ENCODE measurements around the gene GALNT15.

GRCh38 chr3:16234281-16234680 lies 59.8 kb downstream of the GALNT15 start:
- TF ChIP-seq CTCF (IDR thresholded peaks at IDR 0.05; ENCODE audit: low read depth, low read length) (no peak), EZH2phosphoT487 (IDR thresholded peaks at IDR 0.05; ENCODE audit: low read depth) (no peak)
